IPS-11a (cell line): ENCODE data around the gene CDC37L1.

ENCODE experiments used
- H3K4me3 ChIP-seq: one replicate; pipeline ENCODE4 v1.5.1; 2013; ENCODE audit warnings: low read depth, low read length, control low read depth

CDC37L1 gene

DNA sequence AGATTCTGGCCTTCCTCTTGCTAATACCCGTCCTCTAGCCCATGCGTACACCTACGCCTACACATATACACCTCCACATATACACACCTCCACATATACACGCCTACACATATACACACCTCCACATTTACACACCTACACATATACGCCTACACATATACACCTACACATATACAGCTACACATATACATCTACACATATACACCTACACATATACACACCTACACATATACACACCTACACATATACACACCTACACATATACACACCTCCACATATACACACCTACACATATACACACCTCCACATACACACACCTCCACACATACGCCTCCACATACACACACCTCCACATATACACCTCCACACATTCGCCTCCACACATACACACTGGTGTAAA lies 34.5 kb downstream of the CDC37L1 start:
- no peak overlapping the region for H3K4me3 ChIP-seq

DNA sequence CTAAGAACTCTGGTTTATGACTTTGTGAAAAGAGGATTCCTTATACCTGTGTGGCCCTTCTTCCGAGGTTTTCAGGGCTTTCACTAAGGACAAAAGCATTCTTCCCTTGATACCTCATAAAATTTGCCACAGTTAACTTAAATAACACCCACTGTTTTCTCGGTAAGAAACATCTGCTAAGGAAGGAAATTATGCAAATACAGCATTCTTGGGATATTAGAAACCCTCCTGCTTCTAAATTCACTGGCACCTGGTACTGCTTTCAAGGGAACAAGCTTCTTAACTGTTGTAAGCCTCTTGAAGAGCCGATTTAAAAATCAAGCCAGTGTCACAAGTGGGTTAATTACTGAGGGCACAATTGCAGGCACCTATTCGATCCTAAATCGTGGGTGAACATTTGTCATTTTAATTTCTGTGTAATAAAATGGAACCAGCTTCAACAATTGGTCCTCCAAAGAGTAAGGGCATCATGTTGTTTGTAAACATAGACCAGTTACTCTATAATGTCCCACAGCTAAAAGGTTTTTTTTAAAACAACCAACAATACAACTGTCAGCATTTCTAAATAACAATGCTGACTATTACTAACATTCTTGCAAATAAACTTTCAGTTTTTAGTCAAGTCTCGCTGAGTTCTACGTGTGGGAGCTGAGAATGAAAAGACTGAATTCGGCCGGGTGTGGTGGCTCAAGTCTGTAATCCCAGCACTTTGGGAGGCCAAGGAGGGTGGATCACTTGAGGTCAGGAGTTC lies 35.1 kb downstream of the CDC37L1 start:
- no peak overlapping the region for H3K4me3 ChIP-seq

DNA sequence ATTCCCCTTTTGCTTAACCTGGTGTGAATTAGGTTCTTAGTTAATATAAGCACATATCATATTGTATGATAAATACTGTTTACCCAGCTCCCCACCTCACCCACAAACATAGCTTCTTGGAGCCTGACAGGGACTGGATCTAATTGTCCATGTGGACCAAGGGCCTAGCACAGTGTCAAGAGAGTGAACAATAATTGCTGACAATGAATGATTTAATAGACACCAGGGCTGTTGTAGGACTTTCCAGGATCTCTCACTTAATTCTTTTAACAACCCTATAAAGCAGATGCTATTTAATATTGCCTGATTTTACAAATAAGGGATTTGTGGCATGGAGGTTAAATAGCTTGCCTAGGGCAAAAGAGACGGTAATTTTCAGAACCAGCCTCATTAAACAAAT lies 36.8 kb downstream of the CDC37L1 start:
- no peak overlapping the region for H3K4me3 ChIP-seq

GRCh38 chr9:4717815-4718214 lies 38.4 kb downstream of the CDC37L1 start:
- H3K4me3 ChIP-seq, result no peak overlapping the region

DNA sequence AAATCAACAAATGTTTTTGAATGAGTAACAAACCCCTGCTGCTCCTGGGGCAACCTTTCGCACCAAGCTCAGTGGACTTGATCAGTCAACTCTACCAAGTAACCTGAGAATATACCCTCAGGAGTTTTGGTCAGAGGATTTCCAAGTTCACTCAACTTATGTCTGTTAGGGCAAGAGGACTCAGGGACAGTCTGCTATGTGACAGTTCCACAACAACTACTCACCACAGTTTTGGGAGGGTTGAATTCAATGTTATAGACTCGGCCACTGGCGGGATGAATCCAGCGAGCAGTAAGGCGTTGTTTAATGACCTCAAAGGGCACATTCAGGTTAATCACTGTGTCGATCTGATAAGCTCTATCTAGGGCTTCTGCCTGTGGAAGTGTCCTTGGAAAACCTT lies 39.5 kb downstream of the CDC37L1 start:
- H3K4me3 ChIP-seq, result no peak overlapping the region

DNA sequence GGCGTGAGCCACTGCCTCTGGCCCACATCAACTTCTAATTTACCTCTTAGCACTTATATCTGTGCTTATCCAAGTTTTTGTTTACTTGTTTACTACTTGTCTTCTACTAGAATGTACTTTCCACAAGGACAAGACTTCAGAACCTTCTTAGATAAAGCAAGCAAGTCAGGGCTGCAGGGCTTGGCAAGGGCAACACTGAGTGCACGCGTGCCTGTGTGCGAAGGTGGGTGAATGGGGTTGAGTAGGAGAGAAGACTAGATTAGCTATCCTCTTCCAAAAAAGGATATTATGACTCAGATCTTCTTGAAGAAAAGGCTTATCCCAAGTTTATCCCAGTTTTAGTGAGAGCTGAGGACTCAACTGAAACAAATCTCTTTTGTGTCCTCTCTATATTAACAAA lies 42.4 kb downstream of the CDC37L1 start:
- H3K4me3 ChIP-seq, result no peak overlapping the region

GRCh38 chr9:4725706-4726442 lies 46.5 kb downstream of the CDC37L1 start:
- no peak overlapping the region for H3K4me3 ChIP-seq

- H3K4me3 ChIP-seq, result no peak overlapping the region
These were observed 48.2 kb downstream of the CDC37L1 start for GRCh38 chr9:4727593-4727992.

GRCh38 chr9:4732890-4733289 lies 53.5 kb downstream of the CDC37L1 start:
- no peak overlapping the region for H3K4me3 ChIP-seq

GRCh38 chr9:4734150-4734549 lies 54.8 kb downstream of the CDC37L1 start:
- H3K4me3 ChIP-seq, result no peak overlapping the region

DNA sequence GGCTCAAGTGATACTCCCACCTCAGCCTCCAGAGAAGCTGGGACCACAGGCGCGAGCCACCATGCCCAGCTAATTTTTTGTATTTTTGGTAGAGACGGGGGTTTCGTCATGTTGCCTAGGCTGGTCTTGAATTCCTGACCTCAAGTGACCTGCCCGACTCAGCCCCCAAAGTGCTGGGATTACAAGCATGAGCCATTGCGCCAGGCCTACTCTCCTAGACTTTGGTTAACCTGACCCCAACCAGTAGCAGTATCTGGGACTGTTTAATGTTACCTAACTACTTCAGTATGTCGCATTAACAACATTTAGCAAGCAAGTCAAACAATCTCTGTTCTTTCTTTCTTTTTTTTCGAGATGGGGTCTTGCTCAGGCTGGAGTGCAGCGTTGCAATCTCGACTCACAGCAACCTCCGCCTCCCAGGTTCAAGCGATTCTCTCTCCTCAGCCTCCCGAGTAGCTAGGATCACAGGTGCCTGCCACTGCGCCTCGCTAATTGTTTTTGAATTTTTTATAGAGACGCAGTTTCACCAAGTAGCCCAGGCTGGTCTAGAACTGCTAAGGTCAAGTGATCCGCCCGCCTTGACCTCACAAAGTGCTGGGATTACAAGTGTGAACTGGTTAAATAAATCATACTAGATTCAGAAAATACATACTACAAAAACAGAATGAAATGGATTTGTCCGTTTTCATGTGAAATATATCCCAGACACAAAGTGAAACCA lies 59.7 kb downstream of the CDC37L1 start:
- H3K4me3 ChIP-seq, result peak overlapping the region; percentile 72

GRCh38 chr9:4739587-4740387 lies 60.4 kb downstream of the CDC37L1 start:
- H3K4me3 ChIP-seq, result peak overlapping the region; percentile 72

DNA sequence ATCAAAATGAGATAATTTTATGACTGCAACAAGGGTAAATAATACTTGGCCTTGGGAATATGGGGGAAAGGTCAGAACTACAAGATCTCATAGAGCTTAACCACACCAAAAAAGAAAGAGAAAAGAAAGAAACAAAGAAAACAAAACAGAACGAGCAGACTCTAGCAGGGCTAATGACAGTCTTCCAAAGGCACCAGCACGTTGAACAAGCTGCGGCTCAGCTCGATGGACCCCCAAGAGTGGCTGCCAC lies 60.9 kb downstream of the CDC37L1 start:
- H3K4me3 ChIP-seq, result peak overlapping the region; percentile 72

DNA sequence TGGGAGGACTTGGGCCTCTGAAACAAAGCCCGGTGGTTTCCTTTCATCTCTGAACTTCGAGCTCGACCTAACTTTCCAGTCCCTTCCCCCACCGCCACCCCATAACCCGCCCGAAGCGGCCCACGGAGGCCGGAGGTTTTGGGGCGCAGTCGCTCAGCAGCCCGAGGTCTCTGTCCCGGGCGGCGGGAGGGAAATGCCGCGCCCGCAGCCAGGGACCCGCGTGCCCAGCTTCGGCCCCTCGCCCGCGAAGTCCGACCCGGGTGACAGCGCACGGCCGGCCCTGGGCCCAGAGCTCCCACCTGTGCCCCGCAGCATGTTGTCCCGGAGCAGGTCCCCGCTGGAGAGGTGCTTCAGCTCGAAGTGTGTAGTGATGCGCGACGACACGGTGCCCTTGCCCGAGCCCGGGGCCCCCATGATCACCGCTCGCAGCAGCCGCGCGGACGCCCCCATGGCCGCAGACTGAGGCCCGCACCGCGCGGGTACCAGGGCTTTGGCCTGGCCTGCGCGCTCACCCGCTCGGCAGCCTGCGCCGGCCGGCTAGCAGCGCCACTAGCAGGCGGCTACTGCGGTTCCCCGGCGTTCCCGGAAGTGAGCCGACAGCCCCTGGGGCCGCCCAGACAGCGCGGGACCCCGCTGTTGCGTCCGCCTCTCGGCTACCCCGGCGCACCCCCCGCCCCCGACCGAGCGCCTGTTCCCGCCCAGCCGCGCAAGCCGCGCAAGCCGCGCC lies 61.4 kb downstream of the CDC37L1 start, which contains the start of gene AK3:
Gene AK3 (minus strand): TSS at position 565 of the 727 bp plus-strand sequence. CDS start 115 bp downstream, at position 450.
- H3K4me3 ChIP-seq, result peak within 1 kb of the TSS; percentile 72

DNA sequence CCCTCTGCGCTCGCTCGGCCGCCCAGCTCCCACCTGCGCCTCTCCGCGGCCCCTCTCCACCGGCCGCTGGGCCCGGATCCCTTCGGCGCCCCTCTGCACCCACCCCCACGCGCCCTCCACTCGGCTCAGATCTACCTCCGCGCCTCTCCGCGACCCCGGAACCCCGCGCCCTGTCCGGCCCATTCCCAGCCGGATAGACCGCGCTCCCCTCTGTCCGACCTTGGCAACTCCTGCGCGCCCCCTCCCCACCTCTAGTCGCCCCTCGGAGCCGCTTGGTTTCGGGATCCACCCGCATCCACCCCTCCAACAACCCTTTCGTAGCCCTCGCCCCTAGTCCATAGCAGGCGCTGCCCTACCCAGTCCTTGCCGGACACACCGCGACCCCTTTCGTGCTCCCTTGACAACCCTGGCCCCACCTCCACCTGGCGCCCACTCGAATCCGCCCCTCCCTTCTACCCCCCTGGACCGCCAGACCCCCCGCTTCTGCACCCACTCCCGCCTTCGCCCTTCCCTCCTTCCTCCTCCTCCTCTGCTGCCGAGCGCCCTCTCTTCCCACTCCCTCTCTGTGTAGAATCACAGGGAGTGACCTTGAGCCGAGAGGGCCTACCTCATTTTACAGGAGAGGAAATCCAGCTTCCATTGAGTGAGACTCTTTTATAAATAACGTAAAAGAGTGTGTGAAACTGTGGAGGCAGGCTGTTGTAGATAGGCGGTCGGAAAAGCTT lies 62.2 kb downstream of the CDC37L1 start:
- peak overlapping the region; percentile 67 for H3K4me3 ChIP-seq

DNA sequence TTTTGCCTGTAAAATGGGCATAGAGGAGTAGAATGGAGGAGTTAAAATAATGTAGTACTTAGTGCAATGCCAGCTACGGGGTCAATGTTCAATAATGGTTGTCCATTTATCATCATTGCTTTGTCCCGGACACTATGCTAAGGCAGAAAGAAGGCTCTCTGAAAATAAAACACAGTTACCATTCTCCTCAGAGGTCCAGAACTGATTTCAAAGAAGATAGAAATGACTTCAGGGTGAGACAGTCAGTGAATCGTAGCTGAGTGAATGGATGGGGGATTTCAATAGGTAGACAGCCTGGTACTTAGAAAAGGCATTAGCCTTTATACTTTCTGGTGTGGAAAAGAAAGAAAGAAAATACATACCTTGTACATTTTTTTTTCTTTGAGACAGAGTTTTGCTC lies 62.9 kb downstream of the CDC37L1 start:
- H3K4me3 ChIP-seq, result peak overlapping the region; percentile 67

- no peak overlapping the region for H3K4me3 ChIP-seq
These were observed 63.9 kb downstream of the CDC37L1 start for GRCh38 chr9:4743131-4743875.

DNA sequence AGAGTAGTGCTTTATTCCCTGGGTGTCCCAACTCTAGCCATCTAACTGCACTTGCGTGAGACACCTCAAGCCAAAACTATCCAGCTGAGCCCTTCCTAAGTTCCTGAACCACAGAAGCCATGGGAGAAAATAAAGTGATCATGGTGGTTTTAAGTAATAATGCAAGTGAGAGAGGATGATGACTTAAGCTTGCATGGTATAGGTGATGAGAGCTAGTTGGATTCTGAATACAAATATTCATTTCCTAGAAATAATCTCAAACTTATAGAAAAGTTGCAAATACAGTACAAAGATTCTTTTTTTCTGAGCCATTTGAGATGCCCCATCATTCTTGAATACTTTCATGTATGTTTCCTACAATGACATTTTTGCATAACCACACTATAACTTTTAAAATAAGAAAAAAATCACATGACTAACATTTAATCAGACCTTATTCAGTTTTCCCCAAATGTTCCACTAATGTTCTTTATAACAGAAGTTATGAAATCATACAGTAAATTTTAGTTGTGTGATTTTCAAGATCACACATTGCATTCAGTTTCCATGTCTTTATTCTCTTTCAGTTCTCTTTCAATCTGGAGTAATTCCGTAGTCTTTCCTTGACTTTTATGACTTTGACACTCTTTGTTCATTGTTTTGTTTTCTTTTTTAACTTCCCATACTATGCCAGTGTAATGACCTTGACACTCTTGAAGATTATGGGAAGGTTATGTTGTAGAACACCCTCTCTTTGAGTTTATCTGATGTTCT lies 67.1 kb downstream of the CDC37L1 start:
- H3K4me3 ChIP-seq, result no peak overlapping the region
